GM19193 (cell line): Measurements from ENCODE around the gene TNIK.

Source experiments
- POLR2A ChIP-seq: IDR thresholded peaks from 4 replicates; pipeline ENCODE4 v1.6.1; 2011; ENCODE audit not compliant: insufficient read depth, insufficient read length; ENCODE audit errors: extremely low read depth

Gene TNIK

DNA sequence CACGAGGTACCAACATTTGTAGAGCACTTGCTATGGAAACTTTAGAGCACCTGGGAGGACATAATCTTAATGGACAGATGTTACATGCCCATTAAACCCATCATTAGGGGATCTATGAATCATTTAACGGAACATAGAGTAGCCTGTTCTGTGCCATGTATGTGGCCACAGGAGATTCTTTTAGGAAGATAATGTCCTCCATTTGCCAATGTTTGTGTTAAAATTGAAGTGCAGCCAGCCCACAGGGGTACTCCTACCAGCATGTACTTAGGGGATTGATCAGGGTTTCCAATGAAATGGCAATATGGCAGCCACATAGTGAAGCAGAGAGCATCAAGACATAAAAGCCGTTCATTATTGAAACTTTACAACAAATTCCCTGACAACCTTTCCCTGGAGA, 70.7 kb downstream of the TNIK start:
- TF ChIP-seq POLR2A = no peak

DNA sequence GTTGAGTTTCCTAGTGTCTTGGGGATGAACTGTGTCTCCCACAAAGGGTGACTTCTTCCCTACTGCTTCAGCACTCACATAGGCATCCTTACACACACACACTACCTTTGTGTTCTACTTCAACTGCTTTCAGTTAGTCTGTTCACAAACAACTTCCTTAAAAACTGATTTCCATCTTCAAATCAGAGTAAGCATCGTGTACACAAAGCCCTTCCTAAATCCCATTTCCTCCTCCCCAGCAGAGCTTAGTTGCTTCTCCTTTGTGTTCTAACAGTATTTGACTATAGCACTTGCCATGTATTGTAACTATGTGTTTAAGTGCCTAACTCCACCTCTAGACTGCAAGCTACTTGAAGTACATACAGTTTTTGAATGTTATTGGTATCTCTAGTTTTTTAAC, 71.7 kb downstream of the TNIK start:
- TF ChIP-seq POLR2A = no peak

DNA sequence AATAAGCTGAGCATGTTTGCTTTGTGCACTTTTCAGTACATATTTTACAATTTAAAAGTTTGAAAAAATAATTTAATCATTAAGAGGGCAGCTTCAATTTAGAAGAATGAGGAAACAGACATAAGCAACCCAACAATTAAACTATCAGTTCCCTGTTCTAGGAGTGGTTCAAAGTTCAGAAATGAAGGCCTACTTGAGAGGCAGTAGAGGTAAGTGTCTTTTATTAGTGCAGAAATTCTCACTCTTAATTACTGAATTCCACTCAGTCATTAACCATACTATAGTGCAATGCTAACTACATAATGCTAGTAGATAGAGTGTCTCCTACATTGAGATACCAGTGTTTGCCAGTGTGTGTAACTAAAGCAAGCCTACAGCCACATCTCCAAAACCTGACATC, 73.1 kb downstream of the TNIK start:
- no peak for TF ChIP-seq POLR2A

DNA sequence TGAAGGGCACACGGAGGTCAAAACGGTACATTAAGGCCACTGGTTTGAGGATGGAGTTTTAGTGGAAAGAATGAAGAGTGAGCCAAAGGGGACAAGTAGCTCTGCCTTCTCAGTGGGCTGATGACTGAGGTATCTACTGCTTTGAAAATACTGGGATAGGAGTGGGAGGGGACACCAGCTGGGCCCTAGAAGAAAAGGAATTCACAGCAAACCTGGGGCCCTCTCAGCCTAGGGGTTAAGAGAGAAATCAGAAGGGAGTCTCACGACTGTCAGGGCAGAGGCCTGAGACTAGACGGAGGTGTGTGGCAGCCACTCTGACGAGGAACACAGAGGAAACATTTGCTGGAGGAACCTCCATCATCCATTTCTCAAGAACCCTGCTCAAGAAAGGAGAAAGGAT, 75.1 kb downstream of the TNIK start:
- TF ChIP-seq POLR2A = no peak

DNA sequence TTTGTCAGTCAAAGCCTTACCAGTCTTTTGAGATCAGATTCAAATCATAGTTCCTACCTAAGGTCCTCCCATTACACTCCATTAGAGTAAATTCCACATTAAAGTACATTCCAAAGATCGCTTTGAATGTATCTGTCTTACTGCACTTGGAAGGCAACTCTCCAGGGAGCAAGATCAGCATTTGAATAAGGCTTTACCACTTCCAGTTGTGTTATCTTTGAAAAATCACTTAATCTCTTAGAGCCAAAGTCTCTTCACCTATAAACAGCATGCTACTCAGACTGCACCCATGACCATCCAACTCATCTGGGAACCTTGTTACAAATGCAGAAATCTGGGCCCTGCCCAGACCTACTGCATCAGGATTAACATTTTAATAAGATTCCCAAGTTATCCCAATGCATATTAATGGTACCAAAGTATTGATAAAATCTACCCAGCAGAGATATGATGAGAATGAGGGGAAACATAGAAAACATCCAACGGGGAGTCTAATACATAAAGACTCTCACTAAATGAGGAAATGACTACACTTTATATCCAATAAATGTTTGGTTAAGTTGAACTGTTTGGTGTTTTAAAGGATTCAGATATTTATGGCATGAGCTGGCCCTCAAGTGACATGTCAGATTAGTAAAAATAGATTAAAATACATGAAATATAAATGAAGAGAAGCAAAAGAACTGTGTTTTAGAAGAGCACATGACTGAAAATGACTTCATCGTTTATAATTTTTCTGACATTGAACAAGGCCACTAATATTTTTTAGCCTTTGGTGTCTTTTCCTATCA, 75.9 kb downstream of the TNIK start:
- no peak for TF ChIP-seq POLR2A

DNA sequence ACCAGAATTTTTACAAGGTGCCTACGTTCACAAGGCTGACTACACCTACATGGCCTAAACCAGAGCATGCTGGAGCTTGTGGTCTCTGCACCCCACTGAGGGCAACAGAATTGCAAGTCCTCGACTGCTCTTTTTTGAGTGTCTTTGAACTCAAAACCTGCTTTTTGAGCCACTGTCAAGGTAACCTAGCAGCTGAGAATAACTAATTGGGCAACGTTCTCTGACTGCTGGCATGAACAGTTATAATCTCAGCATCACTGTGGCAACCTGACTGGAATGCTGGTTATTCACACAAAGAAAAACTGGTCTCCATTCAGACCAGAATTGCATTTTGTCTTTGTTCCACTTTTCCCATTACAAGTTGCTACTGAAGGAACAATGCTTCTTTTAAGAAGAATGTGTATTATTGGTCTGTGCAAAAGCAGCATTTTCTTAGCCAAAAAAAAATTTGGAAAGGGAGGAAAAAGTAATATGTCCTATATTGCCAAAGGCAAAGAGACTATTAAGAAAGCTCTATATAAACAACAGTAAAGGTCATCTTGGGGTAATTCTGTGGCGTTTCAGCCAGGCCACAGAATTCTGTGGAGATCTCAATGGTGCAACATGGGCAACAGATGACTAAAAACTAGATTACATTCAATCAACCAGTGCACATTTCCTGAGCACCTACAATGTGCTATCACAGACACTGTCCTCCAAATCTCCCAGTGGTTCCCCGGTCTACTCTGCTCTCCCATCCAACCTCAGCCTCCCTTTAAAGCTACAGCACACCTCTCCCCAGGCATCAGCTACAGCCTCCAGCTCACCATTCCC, 76.8 kb downstream of the TNIK start:
- TF ChIP-seq POLR2A = no peak

DNA sequence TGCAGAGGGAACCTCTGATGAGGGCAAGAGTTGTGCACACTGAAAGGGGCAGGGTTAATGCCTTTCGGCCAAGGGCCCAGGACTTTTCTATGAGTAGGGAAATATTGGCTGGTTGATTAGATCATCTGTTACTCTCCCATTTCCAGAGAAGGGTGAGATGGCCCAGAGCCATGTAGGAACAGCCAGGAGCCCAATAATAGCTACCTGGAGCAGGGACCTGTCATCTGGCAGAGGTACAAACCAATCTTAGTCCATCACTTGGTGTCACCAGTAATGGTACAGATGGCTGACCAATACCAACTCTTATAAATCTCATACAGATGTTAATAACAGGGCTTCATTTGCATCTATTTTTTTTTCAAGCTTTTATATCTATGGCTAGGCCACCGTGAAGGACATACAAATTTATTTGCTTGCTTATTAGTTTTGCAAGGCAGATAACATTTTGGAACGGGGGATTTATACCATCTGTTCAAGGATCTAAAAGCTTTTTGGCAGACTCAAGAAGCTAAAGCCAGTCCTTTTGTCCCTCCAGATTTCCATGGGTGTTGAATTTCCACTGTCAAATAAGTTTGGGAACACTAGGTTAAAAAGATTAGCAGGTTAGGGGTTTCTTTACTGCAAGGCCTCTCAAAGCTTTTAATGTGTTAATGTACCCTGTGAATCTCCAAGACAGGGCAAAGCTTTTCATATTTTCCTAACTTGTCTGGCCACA, 79.3 kb downstream of the TNIK start:
- no peak for TF ChIP-seq POLR2A

DNA sequence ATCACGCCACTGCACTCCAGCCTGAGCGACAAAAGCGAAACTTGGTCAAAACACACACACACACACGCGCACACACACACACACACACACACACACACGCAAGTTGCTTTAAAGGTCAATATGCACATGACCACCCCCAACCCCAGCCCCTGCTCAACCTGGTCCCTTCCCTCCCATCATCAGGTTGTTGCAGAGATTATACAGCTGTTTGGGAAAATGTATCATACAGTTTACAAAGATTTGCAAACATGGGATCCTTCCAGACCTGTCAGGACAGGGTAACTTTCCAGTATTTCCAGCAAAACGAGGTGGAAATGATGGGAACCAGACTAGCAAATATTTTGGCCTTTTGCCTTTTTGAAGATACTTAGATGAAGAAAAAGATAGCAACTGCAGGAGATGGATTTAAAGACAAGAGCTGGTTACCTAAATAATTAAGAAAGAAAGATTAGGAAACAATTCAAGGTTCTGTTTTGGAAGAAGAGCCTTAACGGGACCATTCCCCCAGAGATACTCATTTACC, 80.2 kb downstream of the TNIK start:
- TF ChIP-seq POLR2A = no peak

DNA sequence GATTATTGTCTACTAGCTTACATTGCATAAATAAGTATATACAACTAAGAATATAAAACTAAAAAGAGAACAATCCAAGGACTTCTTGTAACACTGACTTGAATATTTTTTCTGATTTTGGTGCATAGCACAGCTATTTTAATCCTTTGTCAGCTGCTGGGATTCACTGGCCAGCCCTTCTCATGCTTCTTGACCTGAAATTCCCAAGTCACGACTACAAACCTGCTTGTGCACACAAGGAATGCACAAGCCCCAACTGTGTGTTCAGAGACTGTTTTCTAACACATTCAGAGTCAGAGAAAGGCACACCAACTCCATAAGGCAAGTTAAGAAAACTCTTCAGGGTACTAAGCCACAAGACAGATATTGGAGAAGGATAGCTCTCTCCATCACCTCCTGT, 80.9 kb downstream of the TNIK start:
- no peak for TF ChIP-seq POLR2A

DNA sequence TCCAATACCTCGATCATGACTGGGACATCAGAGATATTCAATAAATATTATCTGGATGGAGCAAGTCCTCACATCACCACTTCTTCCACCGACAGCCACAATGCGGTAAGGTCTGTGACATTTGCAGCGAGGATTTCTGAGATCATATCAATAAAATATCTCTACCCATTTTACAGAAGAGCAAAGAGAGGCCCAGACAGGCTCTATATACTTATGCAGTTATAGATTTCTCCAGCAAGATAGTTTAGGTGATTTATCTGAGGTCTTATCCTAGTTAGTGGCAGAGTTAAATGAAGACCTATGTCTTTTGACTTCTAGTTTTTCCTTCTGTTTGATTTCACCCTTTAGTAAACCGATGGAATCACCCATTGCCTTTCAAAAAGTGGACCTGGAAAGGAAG, 81.6 kb downstream of the TNIK start:
- no peak for TF ChIP-seq POLR2A

DNA sequence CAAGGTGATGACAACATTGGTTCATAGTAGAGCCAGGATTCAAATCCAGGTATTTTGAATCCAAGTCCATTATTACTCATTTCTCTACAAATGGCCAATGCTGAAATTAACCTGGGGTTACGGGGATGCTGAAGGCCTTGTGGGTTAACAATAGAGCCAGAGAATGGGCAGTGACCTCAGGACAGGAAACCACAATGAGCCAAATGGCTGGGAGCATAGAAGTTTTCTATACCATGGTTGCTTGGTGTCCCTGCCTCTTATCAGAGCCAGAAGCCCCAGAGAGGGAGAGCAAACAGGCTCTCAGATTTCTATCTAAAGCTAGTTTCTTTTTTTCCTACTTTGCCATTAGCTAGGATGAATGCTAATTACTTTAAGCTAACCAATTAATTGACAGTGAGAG, 82.3 kb downstream of the TNIK start:
- no peak for TF ChIP-seq POLR2A

DNA sequence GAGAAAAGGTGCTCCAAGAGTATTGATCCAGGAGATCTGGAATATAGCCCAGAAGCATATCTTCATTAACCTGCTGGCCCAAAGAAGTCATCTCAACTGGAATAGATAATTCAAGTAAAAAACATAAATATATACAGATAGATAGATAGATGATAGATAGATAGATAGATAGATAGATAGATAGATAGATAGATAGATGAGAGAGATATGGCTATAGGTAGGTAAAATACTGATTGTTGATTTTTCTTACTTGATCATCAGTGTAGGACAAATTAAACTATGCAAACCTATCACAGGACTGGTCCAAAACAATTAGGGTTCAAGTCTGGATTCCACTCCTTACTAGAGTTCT, 83.6 kb downstream of the TNIK start:
- TF ChIP-seq POLR2A = no peak

DNA sequence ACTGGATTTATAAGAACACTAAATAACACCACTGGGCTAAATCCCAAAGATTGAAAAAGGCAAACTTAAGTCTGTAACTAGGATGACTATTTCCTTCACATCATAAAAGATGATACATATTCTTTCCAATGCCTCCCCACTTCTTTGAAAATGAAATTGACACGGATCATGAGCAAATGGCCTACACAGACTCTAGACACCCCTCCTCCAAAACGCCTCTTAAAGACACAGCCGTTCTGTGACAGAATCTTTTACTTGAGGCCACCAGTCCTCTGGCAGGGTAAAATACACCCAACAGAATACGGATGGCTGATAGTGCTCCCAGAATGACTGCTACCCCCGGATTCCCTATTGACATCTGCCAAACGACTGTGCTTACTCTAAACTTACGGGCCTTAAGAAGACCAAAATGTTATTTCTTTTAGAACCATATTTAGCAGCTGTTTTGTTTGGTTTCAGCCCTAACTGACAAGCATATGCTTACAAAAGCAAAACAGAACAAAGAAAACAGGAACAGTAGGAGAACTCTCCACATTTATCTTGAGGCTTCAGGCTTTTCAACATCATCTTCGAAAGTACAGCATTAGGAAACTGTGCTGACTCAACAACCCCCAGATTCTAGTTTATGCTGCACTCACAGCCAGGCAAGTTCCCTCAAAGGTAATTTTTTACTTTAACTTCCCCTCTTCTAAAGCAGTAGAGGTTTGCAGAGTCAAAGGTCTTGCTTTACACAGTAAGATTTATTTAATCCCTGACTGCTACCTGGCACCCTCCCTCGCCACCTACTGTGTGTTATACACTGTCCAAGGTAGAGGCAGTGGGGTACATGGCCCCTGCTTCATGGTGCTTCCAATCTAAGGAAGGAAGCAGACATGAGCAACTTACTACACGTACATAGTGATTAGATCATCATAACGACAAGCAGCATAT, 84.3 kb downstream of the TNIK start:
- no peak for TF ChIP-seq POLR2A

DNA sequence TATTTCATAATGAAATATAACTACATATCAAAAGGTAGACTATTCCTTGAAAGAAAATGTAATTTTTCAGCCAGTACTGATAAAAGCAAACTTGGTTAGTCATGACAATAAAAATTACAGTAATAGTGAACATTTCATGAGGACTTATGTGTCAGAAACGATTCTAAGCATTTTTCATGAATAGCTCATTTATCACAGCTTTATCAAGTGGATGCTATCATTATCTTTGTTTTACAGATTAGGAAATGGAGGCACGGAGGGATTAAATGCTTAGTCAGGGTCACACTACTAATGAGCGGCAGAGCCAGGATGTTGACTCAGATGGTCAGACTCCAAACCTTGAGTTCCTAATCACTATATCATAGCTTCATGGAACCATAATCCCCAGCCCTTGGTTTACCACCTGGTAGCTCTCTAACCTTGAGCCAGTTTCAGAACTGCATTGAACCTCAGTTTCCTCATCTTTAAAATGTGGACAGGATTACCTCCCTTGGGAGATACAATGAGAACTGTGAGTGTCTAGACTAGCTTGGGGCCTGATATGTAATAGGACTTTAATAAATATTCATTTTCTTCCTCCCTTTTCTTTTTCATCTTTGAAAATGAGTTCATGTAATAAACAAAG, 85.4 kb downstream of the TNIK start:
- no peak for TF ChIP-seq POLR2A
